Stimulated activated naive CD8-positive, alpha-beta T cell treated with anti-CD3 and anti-CD28 coated beads, Interleukin-15, Interleukin-2, amounts not matched to agents 100 U/mL and 50 U/mL, for 24 hours (primary cell): ENCODE data around the gene USP3.

ENCODE experiments used
- ATAC-seq: fragments of 150-1000 bp; cut with Tn5 transposase; one replicate; pipeline ENCODE4 v1.10.0; 2021
- DNase-seq: peaks from one replicate; pipeline ENCODE4 v3.0.0; 2021

The USP3 gene

DNA sequence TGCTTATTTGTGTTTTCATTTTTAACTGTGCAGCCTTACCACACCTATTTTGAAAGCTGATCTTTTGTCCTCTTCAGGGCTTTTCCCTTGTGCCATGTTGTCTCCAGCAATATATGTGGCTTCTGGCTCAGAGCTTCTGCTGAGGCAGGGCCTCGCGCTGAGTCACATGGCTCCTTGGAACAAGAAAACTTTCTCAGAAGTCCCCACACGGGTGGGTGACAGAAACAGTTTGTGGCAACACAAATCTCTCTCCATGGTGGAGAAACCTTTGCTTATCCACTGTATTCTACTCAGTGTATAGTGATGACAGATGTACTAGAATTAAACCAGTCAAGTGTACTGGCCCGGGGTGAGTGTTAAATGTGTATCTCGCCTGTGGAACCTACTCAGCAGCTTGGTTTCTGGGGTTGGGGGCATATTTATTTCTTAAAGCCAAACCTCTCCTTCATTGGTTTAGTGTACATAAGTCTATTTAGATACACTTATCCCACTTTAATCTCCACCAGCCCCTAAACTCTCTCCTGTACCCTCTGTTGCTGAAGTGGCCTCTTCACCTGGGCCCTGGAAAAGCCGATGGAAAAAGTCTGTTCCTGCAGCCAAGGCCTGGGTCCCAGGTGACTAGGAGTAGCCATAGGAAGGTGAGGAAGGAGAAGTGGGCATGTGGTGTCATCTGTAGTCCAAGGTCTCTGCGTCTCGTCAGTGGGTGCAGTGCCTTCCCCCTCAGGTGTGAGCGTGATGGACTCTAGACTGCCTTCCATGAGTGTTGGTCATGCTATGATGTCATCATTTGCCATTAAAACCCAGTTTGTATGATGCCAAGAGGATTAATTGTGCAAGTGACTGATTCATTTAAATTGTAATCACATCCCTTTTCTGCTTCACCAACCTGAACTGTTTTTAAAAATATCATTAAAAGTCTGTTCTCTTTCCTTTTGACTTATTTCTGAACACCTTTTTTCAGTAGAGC, 89.6 kb downstream of the USP3 start:
- ATAC-seq (peak; percentile 76), DNase-seq (peak; percentile 60)

DNA sequence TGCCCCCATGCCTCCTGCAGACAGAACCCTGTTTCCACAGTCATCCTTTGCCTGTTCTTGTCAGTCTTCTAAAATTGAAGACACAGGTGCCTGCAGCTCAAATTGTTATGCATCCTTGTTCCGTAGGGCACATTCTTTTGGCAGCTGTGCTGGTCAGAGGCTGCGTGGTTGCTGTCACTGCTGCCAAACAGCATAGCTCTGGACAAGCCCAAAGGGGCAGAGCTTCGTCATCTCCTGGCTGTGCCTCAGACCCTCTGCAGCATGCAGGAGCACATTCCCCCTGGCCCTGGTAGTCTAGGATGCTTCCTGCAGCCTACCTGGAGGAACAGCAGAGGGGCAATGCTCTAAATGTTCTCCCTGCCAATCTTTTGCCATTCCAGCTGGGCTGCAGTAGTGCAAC, 90.7 kb downstream of the USP3 start:
- ATAC-seq, result no peak
- no peak for DNase-seq

DNA sequence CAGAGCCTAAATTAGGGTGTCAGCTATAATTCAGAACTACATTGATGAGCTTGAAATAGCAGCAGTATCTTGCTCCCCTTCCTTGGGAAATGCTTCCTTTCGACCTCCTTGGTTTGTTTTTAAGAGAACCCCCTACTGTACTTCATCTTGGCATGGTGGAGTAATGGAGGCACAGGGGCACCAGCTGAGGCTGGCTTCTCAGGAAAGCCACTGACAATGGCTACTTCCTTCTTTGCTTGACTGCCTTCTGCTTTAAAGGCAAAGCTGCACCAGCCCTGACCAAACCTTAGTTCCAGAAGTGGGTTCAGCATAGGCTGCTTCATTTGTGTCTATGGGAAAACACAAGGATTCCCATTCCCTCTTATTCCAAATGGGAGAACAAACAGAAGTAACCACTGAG, 91.3 kb downstream of the USP3 start:
- ATAC-seq, result no peak
- no peak for DNase-seq

DNA sequence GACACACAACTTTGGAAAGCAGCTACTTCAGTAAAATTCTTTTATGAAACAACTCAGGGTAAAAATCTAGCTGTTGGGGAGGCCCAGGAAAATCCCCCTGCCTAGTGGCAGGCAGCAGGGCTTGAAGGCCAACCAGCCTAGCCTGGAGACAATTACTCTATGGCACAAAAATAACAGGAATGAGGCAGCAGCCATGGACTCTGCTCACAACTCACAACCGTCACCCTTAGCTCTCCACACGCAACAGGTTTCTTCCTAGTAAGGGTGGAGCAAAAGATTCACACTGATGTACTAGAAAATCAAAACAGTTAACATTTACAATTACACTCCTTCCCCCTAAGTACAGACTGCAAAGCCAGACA, 92.3 kb downstream of the USP3 start:
- DNase-seq, result no peak
- no peak for ATAC-seq

DNA sequence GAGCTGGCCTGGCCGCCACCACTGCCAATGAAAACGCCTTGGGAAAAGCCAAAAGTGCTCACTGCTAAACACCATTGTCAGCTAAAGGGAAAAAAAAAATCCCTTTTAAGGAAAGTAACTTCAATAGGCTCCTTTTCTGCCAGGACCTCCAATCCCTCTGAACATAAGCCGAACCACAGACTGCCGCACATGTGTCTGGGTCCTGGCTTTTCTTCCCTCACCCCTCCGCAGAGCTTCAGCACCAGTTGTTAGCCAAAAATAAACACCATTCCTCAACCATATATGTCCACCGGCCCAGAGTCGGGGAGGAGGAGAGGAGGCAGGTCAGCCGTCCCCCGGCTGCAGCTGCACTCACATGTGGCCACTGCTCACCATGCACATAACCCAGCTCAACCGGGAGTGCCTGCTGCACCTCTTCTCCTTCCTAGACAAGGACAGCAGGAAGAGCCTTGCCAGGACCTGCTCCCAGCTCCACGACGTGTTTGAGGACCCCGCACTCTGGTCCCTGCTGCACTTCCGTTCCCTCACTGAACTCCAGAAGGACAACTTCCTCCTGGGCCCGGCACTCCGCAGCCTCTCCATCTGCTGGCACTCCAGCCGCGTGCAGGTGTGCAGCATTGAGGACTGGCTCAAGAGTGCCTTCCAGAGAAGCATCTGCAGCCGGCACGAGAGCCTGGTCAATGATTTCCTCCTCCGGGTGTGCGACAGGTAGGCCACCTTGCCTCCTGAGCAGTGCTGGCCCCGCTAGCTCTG, 92.8 kb downstream of the USP3 start, which contains the start of gene FBXL22:
Gene FBXL22 (plus strand): TSS at position 350 of the 753 bp plus-strand sequence. CDS start 6 bp downstream, at position 356.
- ATAC-seq (no peak), DNase-seq (no peak)

DNA sequence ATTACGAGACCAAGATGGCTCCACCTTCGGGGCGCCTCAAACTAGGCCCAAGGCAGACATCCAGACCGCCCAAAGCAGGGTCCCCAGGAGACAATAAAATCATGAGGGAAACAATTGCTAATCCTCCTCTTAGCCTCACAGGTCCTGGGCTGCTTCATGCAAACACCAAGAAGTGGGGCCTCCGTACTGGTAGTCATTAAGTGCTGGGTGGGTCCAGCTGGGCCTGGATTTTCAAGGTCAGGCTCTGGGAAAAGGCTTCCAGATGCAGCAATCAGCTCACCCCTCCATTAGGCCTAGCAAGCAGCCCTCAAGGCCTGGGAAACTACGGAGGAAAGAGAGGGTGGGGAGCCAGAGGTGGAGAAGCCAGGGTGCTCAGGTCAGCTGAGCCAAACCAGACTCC, 93.4 kb downstream of the USP3 start:
- no peak for ATAC-seq

DNA sequence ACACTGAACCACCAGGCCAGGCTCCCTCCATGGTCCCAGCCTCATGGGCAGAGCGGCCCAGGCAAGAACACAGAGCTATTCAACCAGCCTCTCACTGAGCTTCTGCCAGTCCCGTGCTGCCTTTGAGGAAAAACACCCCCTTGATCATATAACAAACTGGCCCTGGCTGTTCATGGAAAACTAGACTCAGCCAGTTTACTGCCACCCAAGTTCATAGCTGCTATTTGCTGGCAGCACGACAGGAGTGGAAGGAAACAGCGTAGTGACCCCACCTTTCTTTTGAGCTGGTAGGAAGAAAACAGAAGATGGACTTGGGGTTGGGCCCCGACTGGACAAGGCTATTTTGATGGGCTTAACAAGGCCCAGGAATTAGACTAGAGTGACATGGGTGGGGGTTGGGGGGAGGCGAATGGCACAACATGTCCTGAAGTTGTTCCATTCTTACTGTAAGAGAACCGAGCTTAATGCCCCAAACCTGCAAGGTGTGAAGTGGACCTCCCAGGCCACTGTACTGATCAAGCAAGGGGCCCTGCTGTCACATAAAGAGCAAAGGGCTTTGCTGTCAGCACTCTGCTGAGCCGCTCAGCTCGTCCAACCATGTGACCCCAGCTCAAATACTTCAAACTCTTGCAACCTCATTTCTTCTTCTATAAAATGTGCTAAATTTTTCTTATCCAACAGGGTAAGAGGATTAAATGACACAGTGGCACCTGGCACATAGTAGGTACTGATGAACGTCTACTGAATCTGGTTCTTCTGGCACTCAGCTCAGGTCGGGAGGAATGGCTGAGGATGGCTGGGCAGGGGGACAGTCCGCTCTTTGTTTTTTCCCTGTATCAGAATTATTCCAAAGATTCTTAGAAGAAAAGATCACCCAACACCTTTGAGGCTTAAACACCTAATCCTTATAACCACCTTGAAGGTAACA, 94.3 kb downstream of the USP3 start:
- DNase-seq (no peak), ATAC-seq (no peak)

More for the DNA sequence above, 93.4 kb downstream of the USP3 start:
- no peak for DNase-seq

DNA sequence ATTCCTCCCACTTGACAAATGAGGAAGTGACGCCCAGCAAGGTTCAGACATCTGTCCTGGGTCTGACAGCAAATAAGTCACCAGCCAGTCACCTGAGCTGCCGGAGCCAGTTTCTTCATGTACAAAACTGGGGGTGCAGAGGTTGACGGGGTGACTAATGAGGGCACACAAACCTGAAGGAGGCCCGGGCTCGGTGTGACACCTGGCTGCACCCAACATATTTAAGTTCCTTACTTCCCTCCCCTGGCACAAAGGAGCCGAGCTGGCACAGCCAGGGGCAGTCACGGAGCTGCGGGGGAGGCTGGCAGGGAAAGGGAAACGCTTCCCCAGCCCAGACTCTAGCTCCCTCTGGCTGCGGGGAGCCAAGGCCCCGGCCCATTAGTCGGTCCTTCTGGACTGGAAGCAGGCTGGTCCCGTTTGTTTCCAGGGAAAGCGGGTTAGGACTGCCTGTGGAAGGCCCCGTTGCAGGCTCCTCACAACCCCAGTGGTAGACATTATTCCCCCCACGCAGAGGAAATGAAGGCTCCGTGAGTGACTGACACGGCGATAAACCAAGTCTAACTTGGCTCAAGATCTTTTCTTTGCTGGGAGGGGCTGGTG, 95.1 kb downstream of the USP3 start:
- ATAC-seq (no peak), DNase-seq (peak; percentile 59)

DNA sequence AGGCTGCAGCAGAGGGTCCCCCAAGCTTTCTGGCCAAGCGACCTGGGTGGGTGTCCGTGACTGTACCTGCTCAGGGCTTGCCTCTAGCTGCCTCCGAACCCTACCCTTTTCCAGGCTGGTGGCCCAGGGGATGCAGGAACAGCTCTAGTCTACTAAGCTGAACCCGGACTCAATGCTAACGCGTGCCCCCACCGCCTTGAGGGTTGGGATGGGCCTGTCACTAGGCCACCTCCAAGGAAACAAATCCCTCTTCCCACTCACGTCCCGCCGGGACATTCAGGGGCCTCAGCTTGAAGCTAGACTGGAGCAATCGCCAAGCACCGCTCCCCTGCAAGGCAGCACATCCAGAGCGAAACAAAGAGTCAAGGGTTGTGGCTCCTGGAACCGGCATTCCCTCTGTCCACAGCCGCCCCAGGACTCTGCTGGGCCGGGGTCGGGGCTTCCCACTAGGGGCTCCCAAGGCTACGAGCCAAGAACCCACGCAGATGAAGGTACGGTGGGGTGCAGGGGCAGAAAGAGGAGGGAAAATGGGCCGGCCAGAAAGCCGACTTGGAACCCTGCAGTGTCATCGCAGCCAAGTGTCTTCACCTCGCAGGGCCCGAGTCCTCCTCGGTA, 95.7 kb downstream of the USP3 start:
- no peak for ATAC-seq
- peak; percentile 33 for DNase-seq

DNA sequence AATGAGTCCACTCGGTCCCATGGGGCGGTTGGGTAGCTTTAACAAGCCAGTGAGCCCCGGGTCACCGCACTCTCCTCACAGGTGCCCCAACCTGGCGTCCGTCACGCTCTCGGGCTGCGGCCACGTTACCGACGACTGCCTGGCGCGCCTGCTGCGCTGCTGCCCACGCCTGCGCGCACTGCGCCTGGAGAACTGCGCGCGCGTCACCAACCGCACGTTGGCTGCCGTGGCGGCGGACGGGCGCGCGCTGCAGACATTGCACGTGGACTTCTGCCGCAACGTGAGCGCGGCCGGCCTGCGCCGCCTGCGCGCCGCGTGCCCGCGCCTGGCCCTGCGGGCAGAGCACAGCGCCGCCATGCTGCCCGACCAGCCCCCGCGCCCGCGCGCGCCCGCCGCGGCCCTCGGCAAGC, 96.2 kb downstream of the USP3 start:
- ATAC-seq (peak; percentile 81), DNase-seq (peak; percentile 91)

DNA sequence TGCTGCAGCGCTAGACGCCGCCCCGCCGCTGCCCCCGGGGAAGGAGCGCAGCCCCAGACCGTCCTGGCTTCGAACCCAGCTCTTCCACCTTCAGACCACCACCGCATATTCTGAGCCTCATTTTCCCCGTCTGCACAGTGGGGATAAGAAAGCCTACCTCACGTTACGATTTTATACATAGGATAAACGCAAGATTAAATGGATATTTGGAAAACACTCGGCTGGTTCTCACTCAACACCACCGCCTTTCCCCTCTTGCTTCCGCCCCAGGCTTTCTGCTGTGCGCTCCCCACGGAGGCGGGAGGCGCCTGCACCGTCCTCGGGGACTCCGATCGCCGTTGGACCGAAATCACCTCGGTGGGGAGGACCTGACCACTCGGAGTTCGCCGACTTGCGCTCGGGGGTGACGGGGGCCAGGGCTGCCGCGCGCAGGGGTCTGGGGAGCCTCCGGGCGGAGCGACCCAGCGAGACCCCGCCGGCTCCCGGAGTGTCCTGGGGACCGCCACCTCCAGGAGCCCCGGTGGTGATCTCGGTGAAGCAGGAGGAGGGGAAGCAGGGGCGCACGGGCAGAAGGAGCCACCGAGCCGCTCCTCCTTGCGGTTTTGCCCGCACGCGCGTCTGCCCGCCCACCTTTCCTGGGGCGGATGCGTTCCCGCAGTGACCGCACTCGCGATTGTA, 96.8 kb downstream of the USP3 start:
- DNase-seq (peak; percentile 71), ATAC-seq (peak; percentile 9)

DNA sequence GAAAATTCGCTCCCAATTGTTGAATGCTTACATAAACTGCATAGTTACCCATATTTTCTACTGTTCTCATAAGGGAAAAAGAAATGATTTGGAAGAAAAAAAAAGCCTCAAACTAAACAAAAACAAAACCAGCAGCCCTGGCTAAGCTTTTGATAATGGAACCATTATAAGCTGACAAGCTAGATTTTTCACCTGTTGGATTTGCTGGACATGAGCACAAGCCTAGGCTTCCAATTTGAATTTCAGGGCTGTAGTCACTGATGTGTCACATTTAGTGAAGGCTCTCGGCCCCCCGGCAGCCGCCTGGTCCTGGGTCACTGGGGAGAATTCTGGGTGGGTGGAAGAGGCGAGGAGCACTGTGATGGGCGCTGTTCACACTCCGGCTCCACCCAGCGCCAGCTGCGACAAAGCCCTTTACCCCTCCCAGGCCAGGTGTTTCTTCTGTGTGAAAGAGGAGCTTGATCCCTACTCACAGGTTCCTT, 97.4 kb downstream of the USP3 start:
- ATAC-seq, result no peak
- peak; percentile 35 for DNase-seq

DNA sequence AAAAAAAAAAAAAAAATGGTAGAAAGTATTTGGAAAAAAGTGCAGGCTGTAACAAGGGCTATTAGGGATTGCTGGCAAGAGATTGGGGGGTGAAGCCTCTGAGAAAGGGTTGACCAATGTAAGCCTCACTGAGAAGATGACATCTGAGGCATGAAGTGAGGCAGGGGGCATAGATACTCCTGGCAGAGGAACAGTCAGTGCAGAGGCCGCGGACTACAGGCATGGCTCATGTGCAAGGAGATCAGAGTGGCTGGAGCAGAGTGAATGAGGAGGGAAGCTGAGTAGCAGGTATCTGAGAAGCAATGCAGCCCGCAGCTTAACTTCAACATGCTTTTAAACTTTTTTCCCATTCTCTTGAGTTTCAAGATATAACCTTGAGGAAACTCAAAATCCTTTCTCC, 98.2 kb downstream of the USP3 start:
- ATAC-seq, result no peak
- DNase-seq, result no peak

DNA sequence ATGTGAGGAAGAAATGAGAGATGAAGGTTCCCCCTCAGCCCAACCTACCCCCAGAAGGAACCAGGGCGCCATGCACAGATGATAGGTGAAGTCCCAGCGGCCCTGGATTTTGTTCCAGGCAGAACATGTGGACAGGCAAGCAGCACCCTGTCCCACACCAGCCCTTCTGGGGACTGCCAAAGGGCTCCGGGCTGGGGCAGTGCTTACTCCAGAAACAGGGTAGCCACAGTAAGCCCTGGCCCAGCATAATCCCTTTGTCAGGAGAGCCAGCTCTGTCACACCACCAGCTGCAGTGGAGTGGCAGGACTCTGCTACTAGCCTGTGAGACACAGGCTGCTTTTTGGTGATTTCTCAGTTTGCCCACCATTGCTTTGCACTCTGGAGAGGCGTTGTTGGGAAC, 99.1 kb downstream of the USP3 start:
- ATAC-seq (no peak), DNase-seq (no peak)

DNA sequence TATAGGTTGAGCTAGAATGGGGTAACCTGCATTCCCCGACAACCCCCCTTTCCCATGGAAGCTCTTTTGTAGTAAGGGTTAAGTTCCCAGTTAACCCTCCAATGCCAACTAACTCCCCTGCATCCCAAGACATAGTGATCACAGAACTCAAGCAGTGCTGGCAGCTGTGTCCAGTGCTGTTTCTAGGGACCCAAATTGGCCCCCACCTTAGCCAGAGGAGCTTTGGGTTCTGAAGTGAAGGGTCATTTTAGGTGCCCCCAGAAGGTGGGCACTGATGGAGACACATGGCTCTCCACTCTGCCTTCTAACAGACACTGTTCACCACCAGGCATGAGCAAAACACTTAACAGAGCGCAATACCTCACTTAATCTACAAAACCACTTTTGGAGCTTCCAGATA, 99.9 kb downstream of the USP3 start:
- ATAC-seq (no peak), DNase-seq (no peak)

DNA sequence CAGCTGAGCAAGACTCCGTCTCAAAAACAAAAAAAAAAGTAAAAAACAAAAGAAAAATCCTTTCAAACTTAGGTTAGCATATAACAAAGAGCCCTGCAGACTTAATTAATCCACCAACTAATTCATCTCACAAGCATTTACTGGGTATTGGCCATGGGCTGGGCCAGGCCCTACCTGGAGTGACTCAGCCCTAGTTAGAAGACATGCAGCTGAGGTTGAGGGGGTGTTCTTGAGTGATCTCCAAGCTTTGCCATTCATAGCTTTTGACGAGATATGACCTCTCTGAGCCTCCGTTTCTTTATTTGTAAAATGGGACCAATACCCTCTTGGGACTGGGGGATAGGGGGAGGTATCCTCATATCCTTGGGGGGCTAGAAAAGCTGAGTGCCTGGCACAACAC, 100.6 kb downstream of the USP3 start:
- DNase-seq (no peak), ATAC-seq (no peak)

DNA sequence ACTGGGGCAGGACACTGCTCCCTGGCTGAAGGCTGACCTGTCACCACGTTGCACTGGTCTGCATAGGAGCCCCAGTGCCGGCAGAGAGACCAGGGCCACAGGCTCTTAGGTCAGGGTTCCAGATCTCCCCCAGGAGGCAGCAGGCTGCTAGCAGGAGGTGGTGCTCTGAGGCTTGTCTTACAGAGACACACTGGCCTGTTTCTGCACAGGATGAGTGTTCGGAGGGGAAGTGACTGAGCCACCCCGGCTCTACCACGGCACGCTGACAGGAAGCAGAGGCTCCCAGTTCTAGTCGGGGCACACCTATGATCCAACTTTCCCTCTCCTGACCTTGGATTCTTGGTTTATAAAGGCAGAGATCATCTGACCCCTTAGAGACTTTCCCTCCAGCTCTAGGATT, 101.4 kb downstream of the USP3 start:
- peak; percentile 68 for ATAC-seq
- DNase-seq, result peak; percentile 54

DNA sequence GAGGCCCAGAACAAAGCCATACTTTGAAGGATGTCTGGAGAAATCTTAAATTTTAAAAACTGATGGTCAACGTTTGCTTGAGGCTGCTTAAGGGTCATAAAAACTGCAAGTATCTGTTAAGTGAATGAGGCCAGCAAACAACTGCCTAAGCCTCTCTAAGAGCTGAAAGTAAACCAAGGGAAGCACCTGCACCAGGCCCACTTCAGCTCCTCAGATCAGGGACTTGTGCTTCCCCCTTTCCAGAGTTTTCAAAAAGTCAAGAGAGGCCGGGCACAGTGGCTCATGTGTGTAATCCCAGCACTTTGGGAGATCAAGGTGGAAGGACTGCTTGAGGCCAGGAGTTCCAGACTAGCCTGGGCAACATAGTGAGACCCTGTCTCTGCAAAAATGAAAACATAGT, 101.9 kb downstream of the USP3 start:
- ATAC-seq (no peak), DNase-seq (no peak)

DNA sequence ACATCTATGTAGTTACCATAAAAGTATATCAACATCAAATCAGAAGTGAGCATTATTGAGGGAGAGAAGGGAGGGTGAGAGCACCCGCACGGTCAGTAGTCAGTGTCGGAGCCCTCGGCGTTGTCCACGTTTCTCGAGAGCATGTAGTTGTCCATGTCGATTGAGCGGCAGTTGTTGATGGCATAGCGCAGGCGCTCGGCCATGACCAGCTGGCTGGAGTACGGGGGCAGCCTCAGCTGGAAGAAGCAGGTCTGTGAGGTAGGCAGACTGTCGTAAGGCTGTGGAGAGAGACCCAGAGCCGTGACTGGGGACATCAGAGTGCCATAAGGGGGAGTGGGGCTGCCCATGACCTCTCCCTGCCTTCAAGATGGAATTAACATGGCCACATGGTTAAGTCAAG, 104.6 kb downstream of the USP3 start:
- DNase-seq (no peak), ATAC-seq (no peak)

DNA sequence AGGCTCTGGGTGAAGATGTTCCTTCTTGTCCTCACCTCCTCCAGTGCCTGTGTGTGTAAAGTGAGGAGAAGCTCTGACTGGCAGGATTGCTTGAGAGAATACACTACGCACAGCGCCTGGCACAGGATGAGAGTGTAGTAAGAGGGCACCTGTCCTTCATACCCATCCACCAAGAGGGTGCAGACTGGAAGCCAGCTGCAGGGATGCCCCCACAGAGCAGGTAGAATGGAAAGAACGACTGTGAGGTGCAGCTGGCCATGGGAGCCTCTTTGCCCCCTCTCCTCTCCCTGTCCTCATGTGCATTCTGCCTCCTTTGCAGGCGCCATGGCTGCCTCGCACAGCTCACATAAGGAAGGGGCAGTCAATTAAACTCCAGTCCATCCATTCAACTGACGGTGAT, 105.1 kb downstream of the USP3 start:
- DNase-seq, result no peak
- no peak for ATAC-seq
